GM12873 (cell line): ENCODE results near the gene SSH2.

Experiments
- CTCF ChIP-seq: IDR thresholded peaks from 2 replicates; pipeline ENCODE4 v1.5.1; 2012; ENCODE audit warnings: low read depth, mild to moderate bottlenecking, moderate library complexity, low read length, control low read depth; ENCODE audit not compliant: insufficient read depth; ENCODE audit errors: missing control alignments

Gene SSH2

GRCh38 chr17:29714146-29714545 is 215.9 kb downstream of the SSH2 start:
- TF ChIP-seq CTCF = no peak

GRCh38 chr17:29713626-29714025 is 216.4 kb downstream of the SSH2 start:
- no peak for TF ChIP-seq CTCF

- TF ChIP-seq CTCF = no peak
These were observed 218.2 kb downstream of the SSH2 start for GRCh38 chr17:29711588-29712385.

GRCh38 chr17:29710891-29711418 is 219.1 kb downstream of the SSH2 start:
- TF ChIP-seq CTCF = no peak

- TF ChIP-seq CTCF = no peak
These were observed 219.5 kb downstream of the SSH2 start for GRCh38 chr17:29710520-29710884.

- TF ChIP-seq CTCF = no peak
These were observed 220.0 kb downstream of the SSH2 start for GRCh38 chr17:29709866-29710519.

GRCh38 chr17:29707212-29707571 is 222.8 kb downstream of the SSH2 start:
- TF ChIP-seq CTCF = no peak
